ENCODE results near the gene GTF3C4. TPM values are rescaled to one million over a fixed set of nuclear protein-coding genes. Genes with fewer than 3 reads are reported as not detected.

Gene GTF3C4
- total and polyA plus RNA-seq, 2 donors (not counting 1 experiment from before 2014, with no cell fraction given): 6.8 to 11.4 TPM

Other genes with a start within 250 kb of the GTF3C4 start
- not detected in 2 replicates for gene BARHL1, start 87.9 kb upstream of the GTF3C4 start, total RNA-seq
- not detected in 2 replicates for gene BARHL1, start 87.9 kb upstream of the GTF3C4 start, polyA plus RNA-seq
- 9.5 and 10.1 TPM in 2 replicates for gene DDX31, start 481 bp upstream of the GTF3C4 start, total RNA-seq
- 10.8 and 13.1 TPM in 2 replicates for gene DDX31, start 481 bp upstream of the GTF3C4 start, polyA plus RNA-seq
- 0.17 and 0.26 TPM in 2 replicates for gene AK8, start 207.8 kb downstream of the GTF3C4 start, total RNA-seq
- 0.25 and 0.50 TPM in 2 replicates for gene AK8, start 207.8 kb downstream of the GTF3C4 start, polyA plus RNA-seq
- gene SPACA9, start 208.4 kb downstream of the GTF3C4 start, total RNA-seq: 3.1 and 4.3 TPM in 2 replicates
- gene SPACA9, start 208.4 kb downstream of the GTF3C4 start, polyA plus RNA-seq: 3.9 and 4.4 TPM in 2 replicates